ENCODE measurements around the gene BCAS1. TPM values are rescaled to one million over a fixed set of nuclear protein-coding genes. Genes with fewer than 3 reads are reported as not detected.

BCAS1 gene
- total and polyA plus RNA-seq, 12 donors: 0.07 to 2.3 (median 0.13) TPM; not detected in 7

GRCh38 chr20:53961527-53961926, 108.9 kb downstream of the BCAS1 start:
- DNase-seq: no peak
- 47 to 57% (median 55%) methylated on average over 3 to 4 of the region's 4 CpGs for WGBS, 4 donors
- Histone ChIP-seq H3K27me3 (no peaks in the 10 kb centered on the region), H3K4me3 (no peak overlapping the region), H3K9me3 (replicated peaks in 1 of 3) (no peaks in the 10 kb centered on the region), H3K4me1 (replicated peaks in 1 of 2) (peaks cover 0 to 6% of the 10 kb centered on the region in 2 donors), H3K36me3 (replicated peaks in 1 of 2) (no peaks in the 10 kb centered on the region), H3K27ac (no peak overlapping the region)
- intact Hi-C loops (cut with DNase I): no loop called here
- TF ChIP-seq CTCF (IDR thresholded peaks at IDR 0.05) (no peak), POLR2A (IDR thresholded peaks at IDR 0.05) (no peak)

- intact Hi-C loops (cut with DNase I): no loop called here
- DNase-seq: no peak
- TF ChIP-seq CTCF (IDR thresholded peaks at IDR 0.05): no peak
- no peak for TF ChIP-seq POLR2A (IDR thresholded peaks at IDR 0.05)
Observed at GRCh38 chr20:53960579-53961272, 109.7 kb downstream of the BCAS1 start.

DNA sequence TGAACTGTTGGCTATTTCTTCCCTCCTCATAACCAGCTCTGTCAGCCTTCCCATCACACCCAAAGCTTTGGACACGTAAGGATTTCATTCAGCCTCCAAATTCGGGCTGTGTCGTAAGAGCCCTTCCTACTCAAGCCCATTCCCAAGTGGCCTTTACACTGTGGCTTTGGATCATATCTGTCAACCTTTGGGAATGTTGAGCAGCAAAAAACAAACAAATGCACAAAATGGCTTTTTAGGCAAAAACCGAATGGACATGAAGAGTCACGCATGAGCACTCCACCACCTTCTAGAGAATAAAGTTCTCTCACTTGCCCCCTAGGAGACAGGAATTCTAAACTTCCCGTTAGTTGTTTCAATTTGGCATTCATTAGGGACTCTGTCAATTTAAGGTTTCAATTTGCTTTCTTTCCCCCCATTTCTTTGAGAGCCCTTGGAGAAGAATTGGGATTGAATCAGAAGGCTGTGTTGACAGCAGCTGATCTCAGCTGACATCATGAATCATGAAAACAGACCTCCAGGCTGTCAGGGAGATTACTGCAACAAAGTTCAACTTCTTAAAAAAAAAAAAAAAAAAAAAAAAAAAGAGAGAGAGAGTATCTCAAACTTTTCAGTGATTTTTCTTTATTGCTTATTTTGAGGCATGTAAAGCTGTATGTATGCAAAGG, 110.3 kb downstream of the BCAS1 start:
- TF ChIP-seq POLR2A (IDR thresholded peaks at IDR 0.05) (no peak), CTCF (IDR thresholded peaks at IDR 0.05) (no peak)
- intact Hi-C loops (cut with DNase I): loop anchor here in 1 of 2 donors (10.0 kb wide), 1 partner anchor 95 kb away; no protein-coding TSS in a partner anchor
- Histone ChIP-seq H3K27ac (no peak overlapping the region), H3K9me3 (replicated peaks in 1 of 3) (no peaks in the 10 kb centered on the region), H3K36me3 (replicated peaks in 1 of 2) (no peaks in the 10 kb centered on the region), H3K4me3 (no peak overlapping the region), H3K4me1 (replicated peaks in 1 of 2) (peaks cover 0 to 6% of the 10 kb centered on the region in 2 donors), H3K27me3 (no peaks in the 10 kb centered on the region)
- no peak for DNase-seq
- WGBS, 4 donors: 70 to 73% (median 71%) methylated on average over 6 of the region's 6 CpGs

More at GRCh38 chr20:53960579-53961272, 109.7 kb downstream of the BCAS1 start:
- no peak overlapping the region for H3K4me3 ChIP-seq
- WGBS, 4 donors: 42 to 58% (median 52%) methylated on average over 2 of the region's 2 CpGs
- no peaks in the 10 kb centered on the region for H3K27me3 ChIP-seq
- H3K9me3 ChIP-seq (replicated peaks in 1 of 3): no peaks in the 10 kb centered on the region
- no peak overlapping the region for H3K27ac ChIP-seq
- peaks cover 0 to 6% of the 10 kb centered on the region in 2 donors for H3K4me1 ChIP-seq (replicated peaks in 1 of 2)
- no peaks in the 10 kb centered on the region for H3K36me3 ChIP-seq (replicated peaks in 1 of 2)

DNA sequence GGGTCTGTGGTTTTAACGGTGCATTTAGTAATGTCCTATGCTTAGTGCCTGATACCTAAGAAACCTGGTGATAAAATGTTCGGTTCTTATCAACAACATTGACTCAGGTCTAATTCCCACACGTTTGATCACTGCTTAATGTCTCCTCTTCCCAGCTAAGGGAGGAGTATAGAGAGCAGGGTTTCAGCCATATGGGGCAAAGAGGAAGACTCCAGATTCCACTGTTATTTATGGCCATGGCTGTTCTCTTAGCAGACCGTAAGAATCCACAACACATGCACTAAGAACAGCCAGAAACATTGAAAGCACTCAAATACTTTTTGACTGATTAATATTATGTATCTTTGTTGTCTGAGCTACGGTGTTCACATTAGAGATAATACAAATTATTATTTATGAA, 112.1 kb downstream of the BCAS1 start:
- Histone ChIP-seq H3K9me3 (replicated peaks in 1 of 3) (no peaks in the 10 kb centered on the region), H3K36me3 (replicated peaks in 1 of 2) (no peaks in the 10 kb centered on the region), H3K27me3 (no peaks in the 10 kb centered on the region), H3K27ac (no peak overlapping the region), H3K4me3 (no peak overlapping the region), H3K4me1 (replicated peaks in 1 of 2) (peaks cover 0 to 6% of the 10 kb centered on the region in 2 donors)
- TF ChIP-seq POLR2A (IDR thresholded peaks at IDR 0.05): no peak
- TF ChIP-seq CTCF (IDR thresholded peaks at IDR 0.05): no peak
- intact Hi-C loops (cut with DNase I): loop anchor here in 1 of 2 donors (10.0 kb wide), 1 partner anchor 97 kb away; no protein-coding TSS in a partner anchor
- no peak for DNase-seq
- 66 to 73% (median 71%) methylated on average over 5 of the region's 5 CpGs for WGBS, 4 donors

Data from adrenal gland (tissue), 12 donors.